Muscle layer of colon (tissue), 2 donors: ENCODE results near the gene CRAMP1.
"Not testable (repeated sequence)": the region's sequence is repeated elsewhere in the genome, so short reads cannot be mapped to it uniquely, and the experiment has no call there.

Experiments
- H3K27ac ChIP-seq: one replicate; pipeline ENCODE4 v1.7.0; 2013; ENCODE audit warnings: low read depth, mild to moderate bottlenecking, low read length, moderate library complexity
- H3K27me3 ChIP-seq, 2 donors: one replicate each; pipeline ENCODE4 v1.7.0; 2013; ENCODE audit warnings: low read length in 2 of 2, mild to moderate bottlenecking in 2 of 2; ENCODE audit not compliant: insufficient read depth in 2 of 2, control insufficient read depth in 1 of 2
- H3K36me3 ChIP-seq: one replicate; pipeline ENCODE4 v1.7.0; 2013; ENCODE audit warnings: mild to moderate bottlenecking, low read length; ENCODE audit not compliant: insufficient read depth
- H3K4me1 ChIP-seq: one replicate; pipeline ENCODE4 v1.7.0; 2013; ENCODE audit warnings: mild to moderate bottlenecking, low read length; ENCODE audit not compliant: insufficient read depth
- H3K4me3 ChIP-seq, 2 donors: one replicate each; pipeline ENCODE4 v1.7.0; 2013; ENCODE audit warnings: low read length in 2 of 2, low read depth in 1 of 2, mild to moderate bottlenecking in 1 of 2, moderate library complexity in 1 of 2
- H3K9ac ChIP-seq: one replicate; pipeline ENCODE4 v1.7.0; 2013; ENCODE audit warnings: low read length
- H3K9me3 ChIP-seq: one replicate; pipeline ENCODE4 v1.7.0; 2013; ENCODE audit warnings: mild to moderate bottlenecking, low read length
- donor health status: abdominal sarcoma.
- donor health status: Adenocarcinoma of cecum.

Gene CRAMP1

GRCh38 chr16:1580956-1581355 lies 31.2 kb upstream of the CRAMP1 start:
- no peak overlapping the region for H3K9ac ChIP-seq
- H3K36me3 ChIP-seq, result peaks cover 19% of the 10 kb centered on the region
- no peaks in the 10 kb centered on the region for H3K27me3 ChIP-seq
- H3K4me1 ChIP-seq, result no peaks in the 10 kb centered on the region
- H3K9me3 ChIP-seq, result no peaks in the 10 kb centered on the region
- H3K27ac ChIP-seq, result no peak overlapping the region
- no peak overlapping the region for H3K4me3 ChIP-seq

- H3K27me3 ChIP-seq, result no peaks in the 10 kb centered on the region
- H3K36me3 ChIP-seq, result peaks cover 27% of the 10 kb centered on the region
- no peaks in the 10 kb centered on the region for H3K4me1 ChIP-seq
- H3K9ac ChIP-seq, result no peak overlapping the region
- H3K4me3 ChIP-seq, result no peak overlapping the region
- H3K9me3 ChIP-seq, result no peaks in the 10 kb centered on the region
- H3K27ac ChIP-seq, result no peak overlapping the region
Measured at GRCh38 chr16:1581804-1582203, 30.4 kb upstream of the CRAMP1 start.

DNA sequence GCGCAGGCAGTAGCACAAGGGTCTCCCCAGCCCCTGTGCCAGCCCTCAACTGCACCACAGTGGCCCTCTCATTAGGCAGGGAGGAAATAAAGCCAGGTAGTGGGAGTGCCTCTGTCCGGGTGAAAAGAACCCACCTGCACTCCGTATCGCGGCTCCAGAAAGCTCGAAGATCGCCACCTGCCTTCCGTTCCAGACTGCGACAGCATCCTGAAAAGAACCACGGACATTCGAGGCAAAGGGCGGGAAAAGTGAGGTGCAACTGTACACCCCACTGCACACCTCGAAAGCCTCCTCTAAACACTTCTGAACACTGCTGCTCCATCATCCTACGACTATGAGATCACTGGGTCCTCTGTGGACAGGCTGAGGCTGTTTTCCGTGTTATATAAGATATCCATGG lies 29.0 kb upstream of the CRAMP1 start:
- Histone ChIP-seq H3K9me3 (no peaks in the 10 kb centered on the region), H3K4me1 (no peaks in the 10 kb centered on the region), H3K9ac (no peak overlapping the region), H3K27me3 (no peaks in the 10 kb centered on the region), H3K27ac (no peak overlapping the region), H3K4me3 (no peak overlapping the region), H3K36me3 (peaks cover 34% of the 10 kb centered on the region)

DNA sequence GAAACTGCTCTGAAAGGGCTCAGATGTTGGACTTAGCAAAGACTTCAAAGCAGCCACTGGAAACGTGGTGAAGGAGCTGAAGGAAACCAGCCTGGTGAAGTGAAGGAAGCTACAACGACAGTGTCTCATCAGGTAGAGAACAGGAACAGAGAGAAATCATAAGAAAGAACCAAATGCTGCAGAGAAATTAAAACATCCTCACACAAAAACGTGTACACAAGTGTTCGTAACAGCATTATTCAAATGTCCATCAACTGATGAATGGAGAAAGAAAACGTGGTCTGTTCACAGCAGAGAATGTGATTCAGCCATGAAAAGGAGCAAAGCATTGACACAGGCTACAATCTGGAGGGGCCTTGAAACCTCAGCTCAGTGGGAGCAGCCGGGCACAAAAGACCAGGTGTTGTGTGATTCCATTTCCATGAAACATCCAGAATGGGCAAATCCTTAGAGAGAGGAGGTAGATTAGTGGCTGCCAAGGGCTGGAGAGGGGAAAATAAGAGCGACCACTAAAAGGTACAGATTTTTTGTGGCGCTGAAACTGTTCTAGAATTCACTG lies 27.2 kb upstream of the CRAMP1 start:
- H3K4me1 ChIP-seq, result no peaks in the 10 kb centered on the region
- peaks cover 22% of the 10 kb centered on the region for H3K36me3 ChIP-seq
- no peak overlapping the region for H3K27ac ChIP-seq
- H3K9me3 ChIP-seq, result no peaks in the 10 kb centered on the region
- no peak overlapping the region for H3K9ac ChIP-seq
- H3K4me3 ChIP-seq, result no peak overlapping the region
- no peaks in the 10 kb centered on the region for H3K27me3 ChIP-seq

DNA sequence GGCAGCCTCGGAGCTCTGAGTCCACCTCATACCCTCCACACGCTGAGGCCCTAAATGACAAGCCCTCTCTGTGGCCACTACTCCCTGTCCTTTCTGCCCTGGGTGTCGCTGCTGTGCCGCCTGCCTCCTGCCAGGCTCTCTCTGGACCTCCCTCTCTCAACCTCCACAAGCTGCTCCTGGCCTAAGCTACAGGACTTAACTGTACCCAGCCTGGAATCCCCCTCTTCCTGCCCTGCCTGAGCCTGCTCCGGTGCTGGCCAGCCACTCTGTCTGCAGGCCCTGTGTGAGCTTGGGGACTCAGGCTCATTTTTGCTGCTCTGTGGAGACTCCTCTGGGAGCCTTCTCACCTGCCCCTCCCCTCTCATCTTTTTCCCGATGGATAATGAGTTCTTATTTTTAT lies 21.8 kb upstream of the CRAMP1 start:
- no peak overlapping the region for H3K4me3 ChIP-seq
- no peak overlapping the region for H3K9ac ChIP-seq
- H3K36me3 ChIP-seq, result peaks cover 32% of the 10 kb centered on the region
- H3K27me3 ChIP-seq, result no peaks in the 10 kb centered on the region
- no peaks in the 10 kb centered on the region for H3K4me1 ChIP-seq
- no peak overlapping the region for H3K27ac ChIP-seq
- H3K9me3 ChIP-seq, result no peaks in the 10 kb centered on the region

GRCh38 chr16:1590930-1591705 lies 21.0 kb upstream of the CRAMP1 start:
- Histone ChIP-seq H3K27ac (no peak overlapping the region), H3K27me3 (no peaks in the 10 kb centered on the region), H3K4me3 (no peak overlapping the region), H3K36me3 (peaks cover 30% of the 10 kb centered on the region), H3K9ac (no peak overlapping the region), H3K9me3 (no peaks in the 10 kb centered on the region), H3K4me1 (no peaks in the 10 kb centered on the region)

GRCh38 chr16:1592446-1592845 lies 19.7 kb upstream of the CRAMP1 start:
- no peaks in the 10 kb centered on the region for H3K27me3 ChIP-seq
- H3K4me1 ChIP-seq, result no peaks in the 10 kb centered on the region
- peaks cover 17% of the 10 kb centered on the region for H3K36me3 ChIP-seq
- H3K9ac ChIP-seq, result no peak overlapping the region
- no peaks in the 10 kb centered on the region for H3K9me3 ChIP-seq
- H3K27ac ChIP-seq, result no peak overlapping the region
- no peak overlapping the region for H3K4me3 ChIP-seq

DNA sequence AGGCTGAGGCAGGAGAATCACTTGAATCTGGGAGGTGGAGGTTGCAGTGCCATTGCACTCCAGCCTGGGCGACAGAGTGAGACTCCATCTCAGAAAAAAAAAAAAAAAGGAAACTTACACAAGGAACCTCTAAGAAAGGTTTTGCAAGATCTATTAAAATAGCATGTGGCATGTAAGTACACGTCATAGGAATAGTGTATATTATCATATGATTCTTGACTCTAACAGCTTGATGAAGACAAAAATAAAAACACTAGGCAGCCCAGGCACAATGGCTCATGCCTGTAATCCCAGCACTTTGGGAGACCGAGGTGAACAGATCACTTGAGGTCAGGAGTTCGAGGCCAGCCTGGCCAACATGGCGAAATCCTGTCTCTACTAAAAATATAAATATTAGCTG lies 16.6 kb upstream of the CRAMP1 start:
- H3K27ac ChIP-seq, result not testable (repeated sequence)

GRCh38 chr16:1596516-1596915 lies 15.6 kb upstream of the CRAMP1 start:
- H3K4me3 ChIP-seq, result no peak overlapping the region
- H3K4me1 ChIP-seq, result no peaks in the 10 kb centered on the region
- no peaks in the 10 kb centered on the region for H3K9me3 ChIP-seq
- no peak overlapping the region for H3K9ac ChIP-seq
- H3K27me3 ChIP-seq, result no peaks in the 10 kb centered on the region
- no peak overlapping the region for H3K27ac ChIP-seq
- H3K36me3 ChIP-seq, result peaks cover 14% of the 10 kb centered on the region

More for the DNA sequence above, 16.6 kb upstream of the CRAMP1 start:
- H3K36me3 ChIP-seq, result peaks cover 13% of the 10 kb centered on the region
- not testable (repeated sequence) for H3K27me3 ChIP-seq, H3K4me1 ChIP-seq, H3K9me3 ChIP-seq, H3K4me3 ChIP-seq, H3K9ac ChIP-seq

DNA sequence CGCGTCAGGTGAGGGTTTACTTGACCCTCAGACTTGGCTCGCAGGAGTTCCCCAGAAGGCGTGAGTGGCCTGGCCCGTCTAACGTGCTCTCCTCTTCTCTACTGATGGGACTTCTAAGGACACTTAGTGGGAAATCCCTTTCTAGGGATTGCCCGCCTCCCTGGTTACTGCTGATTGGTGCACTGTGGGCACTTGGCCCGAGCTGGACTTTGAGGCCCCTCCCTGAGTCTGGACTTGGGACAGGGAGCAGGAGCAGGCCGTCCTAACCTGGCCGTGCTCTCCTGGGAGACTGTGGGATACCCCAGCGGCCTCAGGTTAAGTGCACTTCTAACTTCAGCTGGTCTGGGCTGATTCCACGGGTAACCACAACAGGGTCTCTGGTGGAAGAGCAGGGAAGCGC lies 15.0 kb upstream of the CRAMP1 start:
- no peaks in the 10 kb centered on the region for H3K27me3 ChIP-seq
- H3K4me1 ChIP-seq, result no peaks in the 10 kb centered on the region
- peaks cover 15% of the 10 kb centered on the region for H3K36me3 ChIP-seq
- no peaks in the 10 kb centered on the region for H3K9me3 ChIP-seq
- no peak overlapping the region for H3K9ac ChIP-seq
- no peak overlapping the region for H3K4me3 ChIP-seq
- H3K27ac ChIP-seq, result no peak overlapping the region

GRCh38 chr16:1601031-1601430 lies 11.1 kb upstream of the CRAMP1 start:
- H3K36me3 ChIP-seq, result peaks cover 15% of the 10 kb centered on the region
- no peak overlapping the region for H3K27ac ChIP-seq
- H3K27me3 ChIP-seq, result no peaks in the 10 kb centered on the region
- H3K9me3 ChIP-seq, result no peaks in the 10 kb centered on the region
- no peak overlapping the region for H3K4me3 ChIP-seq
- H3K4me1 ChIP-seq, result no peaks in the 10 kb centered on the region
- no peak overlapping the region for H3K9ac ChIP-seq

GRCh38 chr16:1601489-1601888 lies 10.7 kb upstream of the CRAMP1 start:
- no peak overlapping the region for H3K4me3 ChIP-seq
- H3K27ac ChIP-seq, result no peak overlapping the region
- H3K27me3 ChIP-seq, result no peaks in the 10 kb centered on the region
- no peaks in the 10 kb centered on the region for H3K9me3 ChIP-seq
- H3K36me3 ChIP-seq, result peaks cover 18% of the 10 kb centered on the region
- H3K9ac ChIP-seq, result no peak overlapping the region
- H3K4me1 ChIP-seq, result no peaks in the 10 kb centered on the region
